HepG2 (cell line): ENCODE measurements around the gene C20orf202. TPM values are rescaled to one million over a fixed set of nuclear protein-coding genes. Genes with fewer than 3 reads are reported as not detected.
A peak's percentile ranks its signal among the peaks of the same experiment; 100 is the strongest.

Experiments
- ARNT ChIP-seq: fragments of 450-650 bp; IDR thresholded peaks from 2 replicates; pipeline ENCODE4 v1.6.1; 2017
- BATF2 ChIP-seq: sonication (generic); formaldehyde crosslinking; IDR thresholded peaks from 2 replicates; pipeline ENCODE4 v1.8.0; 2022; ENCODE audit warnings: mild to moderate bottlenecking, missing genetic modification reagents, moderate library complexity
- CBFB ChIP-seq: sonication (generic); formaldehyde crosslinking; IDR thresholded peaks from 2 replicates; pipeline ENCODE4 v1.4.0; 2020; ENCODE audit warnings: missing genetic modification reagents
- CCDC6 ChIP-seq: sonication (generic); formaldehyde crosslinking; IDR thresholded peaks from 2 replicates; pipeline ENCODE4 v1.8.1; 2022; ENCODE audit warnings: mild to moderate bottlenecking, missing genetic modification reagents, moderate library complexity
- CREM ChIP-seq, 2 experiments: sonication (generic) in 1 of 2; formaldehyde crosslinking in 1 of 2; IDR thresholded peaks; 2 replicates each; pipeline versions ENCODE4 v1.4.0 to v1.6.1; 2016 to 2020; ENCODE audit warnings: antibody characterized with exemption in 1 of 2, mild to moderate bottlenecking in 1 of 2, missing genetic modification reagents in 1 of 2
- GPN1 ChIP-seq: sonication (generic); formaldehyde crosslinking; IDR thresholded peaks from 2 replicates; pipeline ENCODE4 v1.5.1; 2020; ENCODE audit warnings: missing genetic modification reagents, borderline replicate concordance
- JARID2 ChIP-seq: sonication (generic); formaldehyde crosslinking; IDR thresholded peaks from 2 replicates; pipeline ENCODE4 v1.8.1; 2023; ENCODE audit warnings: missing genetic modification reagents, inconsistent platforms; ENCODE audit not compliant: insufficient replicate concordance
- KDM5A ChIP-seq: fragments of 200-600 bp; sonication (generic); IDR thresholded peaks from 2 replicates; pipeline ENCODE4 v1.7.0; 2018; ENCODE audit warnings: antibody characterized with exemption, mild to moderate bottlenecking, low read length, borderline replicate concordance
- NKX3-1 ChIP-seq: sonication (generic); formaldehyde crosslinking; IDR thresholded peaks from 2 replicates; pipeline ENCODE4 v1.5.0; 2020; ENCODE audit warnings: missing genetic modification reagents
- PHF21A ChIP-seq: sonication (generic); formaldehyde crosslinking; IDR thresholded peaks from 2 replicates; pipeline ENCODE4 v1.5.0; 2020; ENCODE audit warnings: mild to moderate bottlenecking, missing genetic modification reagents
- XBP1 ChIP-seq: sonication (generic); formaldehyde crosslinking; IDR thresholded peaks from 2 replicates; pipeline ENCODE4 v1.5.0; 2020; ENCODE audit warnings: missing genetic modification reagents
- ZBTB43 ChIP-seq: sonication (generic); formaldehyde crosslinking; conservative IDR thresholded peaks from 2 replicates; pipeline ENCODE4 v1.4.0; 2020; ENCODE audit warnings: missing genetic modification reagents
- ZKSCAN5 ChIP-seq: sonication (generic); formaldehyde crosslinking; IDR thresholded peaks from 2 replicates; pipeline ENCODE4 v1.5.1; 2020; ENCODE audit warnings: mild to moderate bottlenecking, missing genetic modification reagents
- ZNF383 ChIP-seq: sonication (generic); formaldehyde crosslinking; IDR thresholded peaks from 2 replicates; pipeline ENCODE4 v1.4.0; 2020; ENCODE audit warnings: missing genetic modification reagents, mild to moderate bottlenecking, borderline replicate concordance
- ZNF512 ChIP-seq: sonication (generic); formaldehyde crosslinking; IDR thresholded peaks from 2 replicates; pipeline ENCODE4 v1.4.0; 2020; ENCODE audit warnings: mild to moderate bottlenecking, missing genetic modification reagents
- ZNF788 ChIP-seq: sonication (generic); formaldehyde crosslinking; IDR thresholded peaks from 2 replicates; pipeline ENCODE4 v1.5.0; 2020; ENCODE audit warnings: mild to moderate bottlenecking, missing genetic modification reagents, borderline replicate concordance
- polyA plus RNA-seq, 8 experiments: library from polyadenylated mRNA; depleted of rRNA in 3 of 8; stranded (reverse) in 7 of 8; unstranded in 1 of 8; fragments of >200 nt; fragmentation: Illumina TruSeq in 4 of 8; extraction: Trizol in 4 of 8; gene quantifications; 2 replicates each; pipeline versions ENCODE4 v1.2.1 to v1.2.3, GENCODE V29; 2011 to 2016; ENCODE audit warnings: low read depth in 4 of 8, missing spikeins in 1 of 8, mixed read lengths in 1 of 8; ENCODE audit not compliant: insufficient read depth in 1 of 8
- total RNA-seq, 5 experiments: library from RNA; depleted of rRNA; stranded (reverse); fragments of >200 nt; fragmentation: Illumina TruSeq; extraction: Trizol; gene quantifications; 2 replicates each; pipeline ENCODE4 v1.2.3, GENCODE V29; 2016; ENCODE audit warnings: low read depth in 1 of 5
- TF ChIP-seq, protein P1 (sequence below): sonication (generic); formaldehyde crosslinking; IDR thresholded peaks from 2 replicates; pipeline ENCODE4 v1.4.0; 2020; ENCODE audit warnings: mild to moderate bottlenecking, missing genetic modification reagents
- TF ChIP-seq, protein P2 (sequence below): sonication (generic); formaldehyde crosslinking; IDR thresholded peaks from 2 replicates; pipeline ENCODE4 v1.5.0; 2020; ENCODE audit warnings: mild to moderate bottlenecking, missing genetic modification reagents

The C20orf202 gene
- total and polyA plus RNA-seq, 2 of the 13 experiments (the other 11 are each of a cell fraction or from before 2014, with no cell fraction given) = 0.20 to 1.2 TPM

DNA sequence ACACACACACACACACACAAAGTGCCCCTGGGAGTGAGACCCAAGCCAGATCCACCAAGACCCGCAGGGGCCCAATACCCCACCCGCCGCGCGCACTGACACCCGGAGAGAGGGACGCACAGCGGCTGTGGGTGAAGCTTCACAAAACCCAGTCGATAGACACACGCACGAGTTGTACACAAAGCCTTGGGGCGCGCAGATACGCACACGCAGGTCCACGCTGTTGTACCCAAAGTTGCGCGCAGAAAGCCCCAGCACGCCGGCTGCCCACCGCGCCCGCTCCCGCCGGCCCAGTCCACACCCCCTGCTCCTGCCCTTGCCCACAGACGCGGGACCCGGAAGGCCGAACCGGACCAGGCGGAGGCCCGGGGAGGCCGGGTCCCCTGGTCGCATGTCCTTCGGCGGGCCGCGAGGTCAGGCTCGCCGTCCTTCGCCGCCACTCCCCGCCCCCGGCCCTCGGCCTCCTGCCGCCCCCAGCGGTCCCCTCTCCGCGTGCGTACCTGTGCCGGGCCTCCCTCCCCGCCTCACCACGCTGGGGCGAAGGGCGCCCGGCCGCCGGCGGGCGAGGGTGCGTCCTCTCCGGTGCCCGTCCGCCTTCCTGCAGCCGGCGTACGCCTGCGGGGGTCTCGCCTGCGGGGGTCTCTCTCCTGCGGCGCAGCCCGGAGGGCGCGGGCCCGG lies 18.5 kb upstream of the C20orf202 start, which contains the start of gene TMEM74B (continued):
- no peak for TF ChIP-seq GPN1 (CRISPR knock-in tag)
- TF ChIP-seq NKX3-1 (CRISPR knock-in tag) = no peak
- TF ChIP-seq JARID2 (CRISPR knock-in tag) = no peak
- TF ChIP-seq ARNT = no peak
- 0 out of 2 replicates have a peak, but pooled peaks have one; percentile 32 for TF ChIP-seq ZBTB43 (CRISPR knock-in tag)
- TF ChIP-seq ZNF383 = no peak
- TF ChIP-seq, protein P1, sequence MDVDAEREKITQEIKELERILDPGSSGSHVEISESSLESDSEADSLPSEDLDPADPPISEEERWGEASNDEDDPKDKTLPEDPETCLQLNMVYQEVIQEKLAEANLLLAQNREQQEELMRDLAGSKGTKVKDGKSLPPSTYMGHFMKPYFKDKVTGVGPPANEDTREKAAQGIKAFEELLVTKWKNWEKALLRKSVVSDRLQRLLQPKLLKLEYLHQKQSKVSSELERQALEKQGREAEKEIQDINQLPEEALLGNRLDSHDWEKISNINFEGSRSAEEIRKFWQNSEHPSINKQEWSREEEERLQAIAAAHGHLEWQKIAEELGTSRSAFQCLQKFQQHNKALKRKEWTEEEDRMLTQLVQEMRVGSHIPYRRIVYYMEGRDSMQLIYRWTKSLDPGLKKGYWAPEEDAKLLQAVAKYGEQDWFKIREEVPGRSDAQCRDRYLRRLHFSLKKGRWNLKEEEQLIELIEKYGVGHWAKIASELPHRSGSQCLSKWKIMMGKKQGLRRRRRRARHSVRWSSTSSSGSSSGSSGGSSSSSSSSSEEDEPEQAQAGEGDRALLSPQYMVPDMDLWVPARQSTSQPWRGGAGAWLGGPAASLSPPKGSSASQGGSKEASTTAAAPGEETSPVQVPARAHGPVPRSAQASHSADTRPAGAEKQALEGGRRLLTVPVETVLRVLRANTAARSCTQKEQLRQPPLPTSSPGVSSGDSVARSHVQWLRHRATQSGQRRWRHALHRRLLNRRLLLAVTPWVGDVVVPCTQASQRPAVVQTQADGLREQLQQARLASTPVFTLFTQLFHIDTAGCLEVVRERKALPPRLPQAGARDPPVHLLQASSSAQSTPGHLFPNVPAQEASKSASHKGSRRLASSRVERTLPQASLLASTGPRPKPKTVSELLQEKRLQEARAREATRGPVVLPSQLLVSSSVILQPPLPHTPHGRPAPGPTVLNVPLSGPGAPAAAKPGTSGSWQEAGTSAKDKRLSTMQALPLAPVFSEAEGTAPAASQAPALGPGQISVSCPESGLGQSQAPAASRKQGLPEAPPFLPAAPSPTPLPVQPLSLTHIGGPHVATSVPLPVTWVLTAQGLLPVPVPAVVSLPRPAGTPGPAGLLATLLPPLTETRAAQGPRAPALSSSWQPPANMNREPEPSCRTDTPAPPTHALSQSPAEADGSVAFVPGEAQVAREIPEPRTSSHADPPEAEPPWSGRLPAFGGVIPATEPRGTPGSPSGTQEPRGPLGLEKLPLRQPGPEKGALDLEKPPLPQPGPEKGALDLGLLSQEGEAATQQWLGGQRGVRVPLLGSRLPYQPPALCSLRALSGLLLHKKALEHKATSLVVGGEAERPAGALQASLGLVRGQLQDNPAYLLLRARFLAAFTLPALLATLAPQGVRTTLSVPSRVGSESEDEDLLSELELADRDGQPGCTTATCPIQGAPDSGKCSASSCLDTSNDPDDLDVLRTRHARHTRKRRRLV (CRISPR knock-in tag) = no peak
- TF ChIP-seq KDM5A = no peak; the same call in 1 of the 2 replicates
- TF ChIP-seq XBP1 (CRISPR knock-in tag) = no peak
- TF ChIP-seq ZNF512 (CRISPR knock-in tag) = no peak
- TF ChIP-seq BATF2 (CRISPR knock-in tag) = no peak
- TF ChIP-seq PHF21A (CRISPR knock-in tag) = no peak
- TF ChIP-seq ZNF788 (CRISPR knock-in tag) = no peak; the same call in 1 of the 2 replicates
- TF ChIP-seq, protein P2, sequence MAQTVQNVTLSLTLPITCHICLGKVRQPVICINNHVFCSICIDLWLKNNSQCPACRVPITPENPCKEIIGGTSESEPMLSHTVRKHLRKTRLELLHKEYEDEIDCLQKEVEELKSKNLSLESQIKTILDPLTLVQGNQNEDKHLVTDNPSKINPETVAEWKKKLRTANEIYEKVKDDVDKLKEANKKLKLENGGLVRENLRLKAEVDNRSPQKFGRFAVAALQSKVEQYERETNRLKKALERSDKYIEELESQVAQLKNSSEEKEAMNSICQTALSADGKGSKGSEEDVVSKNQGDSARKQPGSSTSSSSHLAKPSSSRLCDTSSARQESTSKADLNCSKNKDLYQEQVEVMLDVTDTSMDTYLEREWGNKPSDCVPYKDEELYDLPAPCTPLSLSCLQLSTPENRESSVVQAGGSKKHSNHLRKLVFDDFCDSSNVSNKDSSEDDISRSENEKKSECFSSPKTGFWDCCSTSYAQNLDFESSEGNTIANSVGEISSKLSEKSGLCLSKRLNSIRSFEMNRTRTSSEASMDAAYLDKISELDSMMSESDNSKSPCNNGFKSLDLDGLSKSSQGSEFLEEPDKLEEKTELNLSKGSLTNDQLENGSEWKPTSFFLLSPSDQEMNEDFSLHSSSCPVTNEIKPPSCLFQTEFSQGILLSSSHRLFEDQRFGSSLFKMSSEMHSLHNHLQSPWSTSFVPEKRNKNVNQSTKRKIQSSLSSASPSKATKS (CRISPR knock-in tag) = no peak
- 0 out of 2 replicates have a peak, but pooled peaks have one; percentile 45 for TF ChIP-seq CCDC6 (CRISPR knock-in tag)
- peak; percentile 31; the same call in 1 of the 2 replicates for TF ChIP-seq CBFB
- TF ChIP-seq CREM (IDR thresholded peaks at IDR 0.05) = no peak
- no peak for TF ChIP-seq CREM (CRISPR knock-in tag; IDR thresholded peaks at IDR 0.05)
- no peak for TF ChIP-seq ZKSCAN5 (CRISPR knock-in tag)
